PC-9 (cell line): Measurements from ENCODE around the gene CNPY3.

Source experiments
- EZH2 ChIP-seq: fragments of 200-600 bp; sonication (generic); IDR thresholded peaks from 2 replicates; pipeline ENCODE4 v1.8.0; 2017; ENCODE audit warnings: antibody characterized with exemption, low read depth
- TF ChIP-seq, protein P1 (sequence below): fragments of 200-600 bp; sonication (generic); conservative IDR thresholded peaks from 2 replicates; pipeline ENCODE4 v1.6.1; 2017; ENCODE audit warnings: mixed run types, antibody characterized with exemption, mild to moderate bottlenecking, moderate library complexity

DNA sequence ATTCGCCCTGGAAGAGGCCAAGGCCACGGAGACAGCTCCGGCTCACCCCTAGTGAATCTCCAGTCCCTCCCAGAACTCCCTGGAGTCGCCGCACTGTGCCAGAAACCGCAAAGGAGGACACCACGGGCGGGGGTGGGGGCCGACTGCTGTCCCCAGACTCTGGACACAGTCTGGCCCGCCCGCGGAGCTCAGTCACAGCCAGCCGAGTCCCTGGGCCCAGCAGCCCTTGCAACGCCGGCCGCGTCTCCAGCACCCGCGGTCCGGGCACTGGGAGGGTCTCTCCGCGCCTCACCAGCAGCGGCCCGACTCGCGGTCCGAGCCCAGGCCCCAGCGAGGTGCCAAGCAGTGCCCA is 49.2 kb downstream of the CNPY3 start:
- TF ChIP-seq, protein P1, sequence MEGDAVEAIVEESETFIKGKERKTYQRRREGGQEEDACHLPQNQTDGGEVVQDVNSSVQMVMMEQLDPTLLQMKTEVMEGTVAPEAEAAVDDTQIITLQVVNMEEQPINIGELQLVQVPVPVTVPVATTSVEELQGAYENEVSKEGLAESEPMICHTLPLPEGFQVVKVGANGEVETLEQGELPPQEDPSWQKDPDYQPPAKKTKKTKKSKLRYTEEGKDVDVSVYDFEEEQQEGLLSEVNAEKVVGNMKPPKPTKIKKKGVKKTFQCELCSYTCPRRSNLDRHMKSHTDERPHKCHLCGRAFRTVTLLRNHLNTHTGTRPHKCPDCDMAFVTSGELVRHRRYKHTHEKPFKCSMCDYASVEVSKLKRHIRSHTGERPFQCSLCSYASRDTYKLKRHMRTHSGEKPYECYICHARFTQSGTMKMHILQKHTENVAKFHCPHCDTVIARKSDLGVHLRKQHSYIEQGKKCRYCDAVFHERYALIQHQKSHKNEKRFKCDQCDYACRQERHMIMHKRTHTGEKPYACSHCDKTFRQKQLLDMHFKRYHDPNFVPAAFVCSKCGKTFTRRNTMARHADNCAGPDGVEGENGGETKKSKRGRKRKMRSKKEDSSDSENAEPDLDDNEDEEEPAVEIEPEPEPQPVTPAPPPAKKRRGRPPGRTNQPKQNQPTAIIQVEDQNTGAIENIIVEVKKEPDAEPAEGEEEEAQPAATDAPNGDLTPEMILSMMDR = no peak
- TF ChIP-seq EZH2 = no peak
